Measurements from ENCODE around the gene FMN1.

GRCh38 chr15:32928876-32929275 lies 265.6 kb downstream of the FMN1 start:
- TF ChIP-seq CTCF (IDR thresholded peaks at IDR 0.05): no peak
- TF ChIP-seq ZNF219 (CRISPR knock-in tag; IDR thresholded peaks at IDR 0.05; ENCODE audit: borderline replicate concordance): no peak
- TF ChIP-seq CREM (CRISPR knock-in tag; IDR thresholded peaks at IDR 0.05): no peak
- TF ChIP-seq ATF1 (CRISPR knock-in tag; IDR thresholded peaks at IDR 0.05): no peak
- no peak for TF ChIP-seq ZNF423 (CRISPR knock-in tag; IDR thresholded peaks at IDR 0.05)
- no peak for TF ChIP-seq NFE2L1 (CRISPR knock-in tag; IDR thresholded peaks at IDR 0.05)
- TF ChIP-seq FOXP4 (CRISPR knock-in tag; IDR thresholded peaks at IDR 0.05): no peak
- TF ChIP-seq, protein P1, sequence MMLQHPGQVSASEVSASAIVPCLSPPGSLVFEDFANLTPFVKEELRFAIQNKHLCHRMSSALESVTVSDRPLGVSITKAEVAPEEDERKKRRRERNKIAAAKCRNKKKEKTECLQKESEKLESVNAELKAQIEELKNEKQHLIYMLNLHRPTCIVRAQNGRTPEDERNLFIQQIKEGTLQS (CRISPR knock-in tag; conservative IDR thresholded peaks at IDR 0.05): no peak
- TF ChIP-seq NR2C2 (CRISPR knock-in tag; IDR thresholded peaks at IDR 0.05): no peak
- TF ChIP-seq, protein P2, sequence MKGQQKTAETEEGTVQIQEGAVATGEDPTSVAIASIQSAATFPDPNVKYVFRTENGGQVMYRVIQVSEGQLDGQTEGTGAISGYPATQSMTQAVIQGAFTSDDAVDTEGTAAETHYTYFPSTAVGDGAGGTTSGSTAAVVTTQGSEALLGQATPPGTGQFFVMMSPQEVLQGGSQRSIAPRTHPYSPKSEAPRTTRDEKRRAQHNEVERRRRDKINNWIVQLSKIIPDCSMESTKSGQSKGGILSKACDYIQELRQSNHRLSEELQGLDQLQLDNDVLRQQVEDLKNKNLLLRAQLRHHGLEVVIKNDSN (CRISPR knock-in tag; IDR thresholded peaks at IDR 0.05): no peak
